Measurements from ENCODE around the gene NTPCR. TPM values are rescaled to one million over a fixed set of nuclear protein-coding genes. Genes with fewer than 3 reads are reported as not detected.

The NTPCR gene
- total and polyA plus RNA-seq, 2 donors (not counting 3 experiments of a cell fraction or from before 2014, with no cell fraction given) = 13.2 to 35.3 TPM

DNA sequence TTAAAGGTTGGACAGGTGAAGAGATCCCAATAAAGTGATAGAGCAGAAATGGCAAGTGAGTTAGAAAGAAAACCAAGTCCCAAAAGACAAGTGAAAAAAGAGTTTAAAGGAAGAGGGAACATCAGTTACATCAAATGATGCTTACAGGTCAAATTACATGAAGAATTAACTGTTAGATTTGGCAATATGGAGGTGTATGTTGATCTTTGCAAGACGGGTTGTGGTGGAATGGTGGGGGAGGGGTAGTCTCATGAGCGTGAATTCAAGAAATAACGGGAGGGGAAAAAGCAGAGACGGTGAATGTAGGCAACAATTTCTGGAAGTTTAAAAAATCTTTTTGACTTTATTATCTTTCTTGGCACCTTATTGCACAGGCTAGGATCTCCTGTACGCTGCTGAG is 76.6 kb downstream of the NTPCR start:
- POLR2A ChIA-PET = no interaction called here
- CTCF ChIA-PET = no interaction called here
- intact Hi-C loops (cut with micrococcal nuclease) = loop anchor here (10.0 kb wide), 1 partner anchor 1162 kb away; no protein-coding TSS in a partner anchor

DNA sequence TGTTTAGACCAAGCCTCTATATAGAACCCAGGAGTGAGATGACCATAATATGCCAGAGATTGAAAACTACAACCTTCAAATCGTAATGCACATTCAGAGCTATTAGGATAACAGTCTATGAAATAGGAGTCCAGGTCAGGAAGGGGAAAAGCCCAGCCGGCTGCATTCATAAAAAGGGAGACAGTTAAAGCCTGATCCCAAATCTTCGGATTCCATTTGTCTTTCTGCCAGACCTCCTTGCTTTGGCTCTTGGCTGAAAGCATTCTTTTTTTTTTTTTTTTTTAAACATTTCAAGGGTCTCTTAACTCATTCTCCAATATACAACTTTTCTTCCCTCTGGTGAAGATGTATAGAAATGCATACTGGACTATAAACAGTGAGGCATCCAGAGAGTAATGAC is 81.1 kb downstream of the NTPCR start:
- no peak overlapping the region for H2AFZ ChIP-seq (ENCODE audit: low read depth, low read length)
- TF ChIP-seq, protein P1, sequence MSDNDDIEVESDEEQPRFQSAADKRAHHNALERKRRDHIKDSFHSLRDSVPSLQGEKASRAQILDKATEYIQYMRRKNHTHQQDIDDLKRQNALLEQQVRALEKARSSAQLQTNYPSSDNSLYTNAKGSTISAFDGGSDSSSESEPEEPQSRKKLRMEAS (IDR thresholded peaks at IDR 0.05; ENCODE audit: insufficient read depth, insufficient read length) = no peak
- TF ChIP-seq GATA2 (IDR thresholded peaks at IDR 0.05; ENCODE audit: insufficient read depth, insufficient read length, low read depth, low read length) = no peak
- TF ChIP-seq, protein P2, sequence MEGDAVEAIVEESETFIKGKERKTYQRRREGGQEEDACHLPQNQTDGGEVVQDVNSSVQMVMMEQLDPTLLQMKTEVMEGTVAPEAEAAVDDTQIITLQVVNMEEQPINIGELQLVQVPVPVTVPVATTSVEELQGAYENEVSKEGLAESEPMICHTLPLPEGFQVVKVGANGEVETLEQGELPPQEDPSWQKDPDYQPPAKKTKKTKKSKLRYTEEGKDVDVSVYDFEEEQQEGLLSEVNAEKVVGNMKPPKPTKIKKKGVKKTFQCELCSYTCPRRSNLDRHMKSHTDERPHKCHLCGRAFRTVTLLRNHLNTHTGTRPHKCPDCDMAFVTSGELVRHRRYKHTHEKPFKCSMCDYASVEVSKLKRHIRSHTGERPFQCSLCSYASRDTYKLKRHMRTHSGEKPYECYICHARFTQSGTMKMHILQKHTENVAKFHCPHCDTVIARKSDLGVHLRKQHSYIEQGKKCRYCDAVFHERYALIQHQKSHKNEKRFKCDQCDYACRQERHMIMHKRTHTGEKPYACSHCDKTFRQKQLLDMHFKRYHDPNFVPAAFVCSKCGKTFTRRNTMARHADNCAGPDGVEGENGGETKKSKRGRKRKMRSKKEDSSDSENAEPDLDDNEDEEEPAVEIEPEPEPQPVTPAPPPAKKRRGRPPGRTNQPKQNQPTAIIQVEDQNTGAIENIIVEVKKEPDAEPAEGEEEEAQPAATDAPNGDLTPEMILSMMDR (IDR thresholded peaks at IDR 0.05; ENCODE audit: extremely low read depth in 1 of 2, insufficient read depth in 1 of 2, low read depth in 1 of 2, low read length in 2 of 2) = no peak
- no peak for TF ChIP-seq POLR2A (IDR thresholded peaks at IDR 0.05; ENCODE audit: low read depth, low read length)
- TF ChIP-seq JUN (IDR thresholded peaks at IDR 0.05; ENCODE audit: borderline replicate concordance, insufficient read depth, insufficient read length, low read depth) = no peak
- no peak for TF ChIP-seq EZH2 (IDR thresholded peaks at IDR 0.05; ENCODE audit: borderline replicate concordance, low read depth, low read length, severe bottlenecking)
- no peak for TF ChIP-seq MYC (IDR thresholded peaks at IDR 0.05; ENCODE audit: low read depth, low read length)
- no peak for TF ChIP-seq FOS (IDR thresholded peaks at IDR 0.05; ENCODE audit: borderline replicate concordance, insufficient read depth, low read length)
- TF ChIP-seq POLR2AphosphoS5 (IDR thresholded peaks at IDR 0.05; ENCODE audit: insufficient read depth, low read depth, low read length) = no peak
- FAIRE-seq (no peak), DNase-seq (ENCODE audit: low read depth, low spot score) (no peak)
- no peaks in the 10 kb centered on the region for H3K27me3 ChIP-seq (ENCODE audit: control insufficient read depth in 2 of 2, insufficient read depth in 2 of 2, low read length in 2 of 2)
- no peaks in the 10 kb centered on the region for H3K9me1 ChIP-seq (replicated peaks; ENCODE audit: control insufficient read depth, extremely low read depth, insufficient read depth, low read length)
- ChIA-PET CTCF (interaction anchor here (1.1 kb wide), 1 partner anchor 69 kb away, joined by 3 read pairs; no protein-coding TSS in a partner anchor), POLR2A (no interaction called here)
- H4K20me1 ChIP-seq (replicated peaks; ENCODE audit: control insufficient read depth, extremely low read depth, insufficient read depth, low read length) = no peaks in the 10 kb centered on the region
- H3K79me2 ChIP-seq (ENCODE audit: control insufficient read depth, insufficient read depth, low read length) = no peaks in the 10 kb centered on the region
- H3K27ac ChIP-seq (ENCODE audit: insufficient read depth, low read depth, low read length) = no peak overlapping the region
- dilution Hi-C loops (cut with MboI; ENCODE audit: extremely low pct_ligation_motif_present, low sequenced_read_pairs) = no loop called here
- intact Hi-C loops (cut with micrococcal nuclease) = no loop called here
- H3K9me3 ChIP-seq (replicated peaks; ENCODE audit: control insufficient read depth, insufficient read depth, low read length) = no peaks in the 10 kb centered on the region
- H3K4me2 ChIP-seq (ENCODE audit: insufficient read depth, low read length) = no peak overlapping the region
- H3K4me1 ChIP-seq (ENCODE audit: control insufficient read depth, extremely low read depth, insufficient read depth, low read length) = no peaks in the 10 kb centered on the region
- H3K4me3 ChIP-seq (replicated peaks in 1 of 3; ENCODE audit: insufficient read depth in 1 of 3, low read depth in 1 of 3, low read length in 3 of 3) = no peak overlapping the region
- H3K36me3 ChIP-seq (ENCODE audit: control insufficient read depth in 2 of 2, extremely low read depth in 1 of 2, insufficient read depth in 2 of 2, low read length in 2 of 2) = no peaks in the 10 kb centered on the region
- BruUV-seq (replicated peaks) = no TSS peak
- no peak overlapping the region for H3K9ac ChIP-seq (replicated peaks; ENCODE audit: extremely low read depth, insufficient read depth, low read length)

More for the DNA sequence above, 76.6 kb downstream of the NTPCR start:
- Histone ChIP-seq H3K4me2 (ENCODE audit: insufficient read depth, low read length) (no peak overlapping the region), H3K9me1 (replicated peaks; ENCODE audit: control insufficient read depth, extremely low read depth, insufficient read depth, low read length) (peaks cover 2% of the 10 kb centered on the region), H3K27ac (ENCODE audit: insufficient read depth, low read depth, low read length) (no peak overlapping the region), H3K36me3 (ENCODE audit: control insufficient read depth in 2 of 2, extremely low read depth in 1 of 2, insufficient read depth in 2 of 2, low read length in 2 of 2) (no peaks in the 10 kb centered on the region), H3K4me3 (replicated peaks in 1 of 3; ENCODE audit: insufficient read depth in 1 of 3, low read depth in 1 of 3, low read length in 3 of 3) (no peak overlapping the region), H2AFZ (ENCODE audit: low read depth, low read length) (no peak overlapping the region), H4K20me1 (replicated peaks; ENCODE audit: control insufficient read depth, extremely low read depth, insufficient read depth, low read length) (no peaks in the 10 kb centered on the region), H3K9ac (replicated peaks; ENCODE audit: extremely low read depth, insufficient read depth, low read length) (no peak overlapping the region), H3K27me3 (ENCODE audit: control insufficient read depth in 2 of 2, insufficient read depth in 2 of 2, low read length in 2 of 2) (no peaks in the 10 kb centered on the region), H3K9me3 (replicated peaks; ENCODE audit: control insufficient read depth, insufficient read depth, low read length) (no peaks in the 10 kb centered on the region), H3K79me2 (ENCODE audit: control insufficient read depth, insufficient read depth, low read length) (no peaks in the 10 kb centered on the region), H3K4me1 (ENCODE audit: control insufficient read depth, extremely low read depth, insufficient read depth, low read length) (no peaks in the 10 kb centered on the region)
- FAIRE-seq (no peak), DNase-seq (ENCODE audit: low read depth, low spot score) (no peak)
- no TSS peak for BruUV-seq (replicated peaks)
- dilution Hi-C loops (cut with MboI; ENCODE audit: extremely low pct_ligation_motif_present, low sequenced_read_pairs) = no loop called here
- TF ChIP-seq EZH2 (IDR thresholded peaks at IDR 0.05; ENCODE audit: borderline replicate concordance, low read depth, low read length, severe bottlenecking) (no peak), JUN (IDR thresholded peaks at IDR 0.05; ENCODE audit: borderline replicate concordance, insufficient read depth, insufficient read length, low read depth) (no peak)
